GM19467 (cell line): ENCODE data around the gene PTP4A2.
"Not testable (repeated sequence)": the region's sequence is repeated elsewhere in the genome, so short reads cannot be mapped to it uniquely, and the experiment has no call there.

ENCODE experiments used
- ATAC-seq: cut with Tn5 transposase; IDR thresholded peaks from one replicate; pipeline ENCODE4 v1.9.1; 2021; ENCODE audit warnings: mild to moderate bottlenecking, moderate library complexity; ENCODE audit not compliant: unreplicated experiment

The PTP4A2 gene

GRCh38 chr1:31951276-31951675 is 13.1 kb upstream of the PTP4A2 start:
- ATAC-seq: no peak

- ATAC-seq: no peak
Measured at GRCh38 chr1:31949862-31950261, 11.7 kb upstream of the PTP4A2 start.

- ATAC-seq: not testable (repeated sequence)
Measured at GRCh38 chr1:31945677-31946076, 7.5 kb upstream of the PTP4A2 start.

- ATAC-seq: no peak
Measured at GRCh38 chr1:31944205-31945089, 6.3 kb upstream of the PTP4A2 start.

- no peak for ATAC-seq
Measured at GRCh38 chr1:31943546-31944184, 5.5 kb upstream of the PTP4A2 start.

- not testable (repeated sequence) for ATAC-seq
Measured at GRCh38 chr1:31942061-31942460, 3.9 kb upstream of the PTP4A2 start.

GRCh38 chr1:31939484-31940329 is 1.5 kb upstream of the PTP4A2 start:
- ATAC-seq: peak; percentile 34

GRCh38 chr1:31937300-31938183 is 626 bp downstream of the PTP4A2 start:
- peak; percentile 24 for ATAC-seq

- ATAC-seq: no peak
Measured at GRCh38 chr1:31936981-31937299, 1.2 kb downstream of the PTP4A2 start.

GRCh38 chr1:31936278-31936980 is 1.7 kb downstream of the PTP4A2 start:
- ATAC-seq: no peak

GRCh38 chr1:31934706-31935629 is 3.2 kb downstream of the PTP4A2 start:
- ATAC-seq: no peak

GRCh38 chr1:31932491-31933316 is 5.5 kb downstream of the PTP4A2 start:
- ATAC-seq: no peak

- ATAC-seq: no peak
Measured at GRCh38 chr1:31931593-31932225, 6.5 kb downstream of the PTP4A2 start.

- no peak for ATAC-seq
Measured at GRCh38 chr1:31930836-31931592, 7.2 kb downstream of the PTP4A2 start.

- no peak for ATAC-seq
Measured at GRCh38 chr1:31927661-31927980, 10.5 kb downstream of the PTP4A2 start.

GRCh38 chr1:31926853-31927660 is 11.1 kb downstream of the PTP4A2 start:
- ATAC-seq: no peak
